NCI-H2081 (cell line): ENCODE measurements around the gene UBE2E1.

Source experiments
- DNase-seq, 2 experiments: peaks; one replicate each; lab custom pipeline; 2025; lab: John Stamatoyannopoulos, UW

Gene UBE2E1

DNA sequence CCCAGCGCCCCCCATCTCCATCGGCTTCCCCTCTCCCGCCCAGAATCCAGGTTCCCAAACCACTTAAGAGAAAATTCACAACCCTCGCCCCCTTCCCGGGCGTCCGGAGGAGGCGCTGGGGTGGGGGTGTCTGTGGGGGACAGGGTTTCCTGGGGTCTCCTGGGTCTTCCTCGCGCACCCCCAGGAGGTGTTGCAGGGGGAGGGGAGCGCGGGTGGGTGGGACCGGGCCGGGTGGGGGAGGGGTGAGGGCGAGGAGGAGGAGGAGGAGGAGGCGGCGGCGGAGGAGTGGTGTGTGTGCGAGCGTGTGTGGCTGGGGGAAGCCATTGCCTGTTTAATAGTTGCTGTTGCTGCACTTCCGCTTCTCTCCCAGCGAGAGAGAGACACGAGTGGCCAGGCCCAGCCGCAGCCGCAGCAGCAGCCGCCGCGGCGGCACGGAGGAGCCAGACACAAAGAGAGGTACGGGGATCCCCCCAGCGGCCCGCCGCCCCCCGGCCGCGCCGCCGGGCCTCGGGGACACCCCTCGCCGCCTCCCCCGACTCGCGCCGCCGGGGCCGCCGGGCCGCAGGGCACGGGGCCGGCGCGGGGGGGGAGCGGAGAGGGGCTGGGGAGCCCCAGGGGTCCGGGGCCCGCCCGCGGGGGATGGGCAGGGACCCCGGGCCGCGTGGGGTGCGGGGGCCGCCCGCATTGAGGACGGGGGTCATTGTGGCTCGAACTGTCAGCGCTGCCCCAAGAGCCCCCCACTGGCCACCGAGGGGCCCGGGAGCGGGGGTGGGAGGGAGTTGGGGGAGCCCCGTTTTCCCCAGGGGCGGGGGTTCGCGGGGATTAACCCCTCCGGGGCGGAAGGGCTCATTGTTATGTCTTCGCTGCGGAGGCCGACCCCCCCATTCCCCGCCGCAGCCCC is at the start of gene UBE2E1:
Gene UBE2E1 (plus strand): TSS at position 323 of the 901 bp plus-strand sequence. CDS start 1,315 bp downstream, outside the sequence.
- peak; percentile 36 to 62 for DNase-seq

DNA sequence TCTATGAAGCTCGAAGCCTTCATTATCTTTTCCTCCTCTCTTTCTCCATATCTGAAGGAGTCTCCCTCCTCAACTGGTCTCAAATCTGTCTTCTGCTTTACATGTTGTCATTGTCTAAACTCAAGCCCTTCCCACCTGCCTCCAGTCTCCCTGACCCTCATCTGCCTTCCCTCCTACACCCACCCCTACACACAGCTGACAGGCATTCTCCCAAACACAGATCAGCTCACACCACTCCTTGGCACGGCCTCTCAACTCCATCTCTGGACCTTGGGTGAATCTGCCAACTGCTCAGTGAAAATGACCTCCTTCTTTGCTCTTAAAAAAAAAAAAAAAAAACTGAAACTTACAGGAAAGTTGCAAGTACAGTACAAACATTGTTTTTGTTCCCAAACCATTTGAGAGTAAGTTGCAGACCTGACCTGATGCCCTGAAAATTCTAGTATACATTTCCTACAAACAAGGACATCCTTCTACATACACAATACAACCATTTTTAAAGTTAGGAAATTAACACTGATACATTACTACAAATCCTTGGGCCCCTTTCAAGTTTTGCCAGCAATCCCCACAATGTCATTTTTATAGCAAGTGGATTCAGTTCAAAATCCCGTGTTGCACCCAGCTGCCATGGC is 49.4 kb upstream of the UBE2E1 start:
- no peak for DNase-seq

- no peak for DNase-seq
These were observed 47.4 kb upstream of the UBE2E1 start for GRCh38 chr3:23758253-23758838.

- no peak for DNase-seq
These were observed 45.4 kb upstream of the UBE2E1 start for GRCh38 chr3:23760325-23760724.

DNA sequence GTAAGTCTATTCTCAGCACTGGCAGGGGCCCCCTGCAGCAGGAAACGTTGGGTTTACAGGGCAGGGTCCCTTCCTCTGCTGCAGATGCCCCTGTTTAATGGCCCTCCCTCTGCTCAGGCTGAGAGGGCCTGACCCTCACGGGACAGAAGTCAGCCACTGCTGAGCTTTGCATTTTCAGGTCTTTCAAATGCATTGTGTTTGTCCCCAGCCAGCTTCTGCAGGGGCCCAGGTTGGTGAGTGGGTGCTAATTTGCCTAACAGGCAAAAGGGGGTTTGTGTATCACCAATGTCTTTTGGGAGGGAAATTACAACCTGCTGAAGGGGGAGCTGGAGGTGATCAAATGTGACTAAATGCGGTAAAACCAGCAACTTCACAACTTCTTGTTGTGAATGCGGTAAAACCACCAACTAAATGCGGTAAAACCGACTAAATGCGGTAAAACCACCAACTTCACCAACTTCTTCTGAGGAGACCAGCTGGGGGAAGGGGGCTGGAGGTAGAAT is 44.8 kb upstream of the UBE2E1 start:
- DNase-seq: no peak

DNA sequence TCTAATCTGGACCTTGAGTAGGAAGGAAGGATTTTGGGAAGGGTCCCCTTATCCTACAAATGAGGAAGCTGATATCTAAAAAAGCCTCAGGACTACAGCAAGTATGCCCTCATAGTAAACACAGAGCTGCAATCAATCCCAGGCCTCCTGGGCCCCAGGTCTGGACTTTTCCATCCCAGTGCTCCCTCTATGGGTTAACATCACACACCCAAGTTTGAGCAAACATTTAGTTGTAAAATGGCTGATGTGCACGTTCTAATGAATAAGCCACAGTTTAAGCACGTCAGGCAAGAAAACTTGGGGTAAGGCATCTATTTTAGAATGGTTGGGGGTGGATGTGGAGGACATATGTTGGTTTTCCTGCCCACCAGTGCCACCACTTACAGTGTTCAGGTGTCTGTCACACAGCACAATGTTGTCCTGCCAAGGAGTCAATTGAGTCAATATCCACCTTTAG is 44.3 kb upstream of the UBE2E1 start:
- DNase-seq: no peak

GRCh38 chr3:23762214-23762613 is 43.5 kb upstream of the UBE2E1 start:
- no peak for DNase-seq

DNA sequence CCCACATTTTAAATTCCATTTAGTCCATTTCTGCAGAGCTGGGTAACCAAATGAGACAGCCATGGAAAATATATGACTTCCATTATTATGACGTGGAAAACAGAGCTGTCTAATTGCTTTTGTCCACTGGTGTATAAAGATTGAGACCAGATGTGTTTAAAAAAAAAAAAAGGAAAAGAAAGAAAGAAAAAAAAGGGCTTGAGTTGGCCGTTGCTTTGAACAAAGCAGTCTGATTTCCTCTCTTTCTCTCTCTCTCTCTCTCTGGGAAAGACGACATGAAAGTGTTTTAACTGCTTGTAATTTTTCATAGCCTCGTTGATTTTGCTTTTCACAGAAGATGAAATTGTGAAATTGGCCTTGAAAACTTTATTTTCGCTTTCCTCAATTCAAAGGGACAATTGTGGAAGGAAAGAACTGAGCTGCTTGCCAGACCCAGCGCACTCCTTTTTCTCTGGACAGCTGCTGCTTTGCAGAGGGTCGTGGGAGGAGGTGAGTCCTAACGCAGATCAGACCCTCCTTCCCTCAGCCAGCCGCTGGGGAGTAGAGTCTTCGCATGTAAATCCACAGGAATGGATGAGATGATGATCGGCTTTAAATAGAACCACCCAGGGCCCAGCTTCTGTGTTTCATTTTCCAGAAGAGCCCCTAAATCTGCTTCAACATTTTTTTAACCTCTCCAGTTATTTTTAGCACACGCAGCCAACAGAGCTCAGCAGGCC is 42.8 kb upstream of the UBE2E1 start:
- no peak for DNase-seq

GRCh38 chr3:23764407-23764806 is 41.3 kb upstream of the UBE2E1 start:
- DNase-seq: no peak

DNA sequence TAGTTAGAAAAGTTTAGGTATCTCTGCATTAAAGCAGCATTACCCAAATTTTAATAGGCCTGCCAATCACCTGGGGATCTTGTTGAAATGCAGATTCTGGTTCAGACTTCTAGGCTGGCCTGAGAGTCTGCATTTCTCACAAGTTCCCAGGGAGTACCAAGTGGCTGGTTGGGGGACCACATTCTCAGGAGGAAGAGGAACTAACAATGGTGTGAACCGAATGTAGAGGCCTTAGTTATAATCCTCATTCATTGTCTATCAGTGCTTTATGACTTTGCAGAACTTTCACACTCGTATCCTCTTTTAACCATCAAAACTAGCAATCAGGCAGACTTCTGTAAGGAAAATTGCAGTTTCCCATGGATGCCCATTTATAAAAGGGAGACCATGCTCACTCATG is 38.2 kb upstream of the UBE2E1 start:
- DNase-seq: no peak

GRCh38 chr3:23775254-23775909 is 30.4 kb upstream of the UBE2E1 start:
- DNase-seq: no peak

- DNase-seq: no peak
These were observed 29.3 kb upstream of the UBE2E1 start for GRCh38 chr3:23776352-23776891.

GRCh38 chr3:23778446-23778845 is 27.3 kb upstream of the UBE2E1 start:
- DNase-seq: no peak

DNA sequence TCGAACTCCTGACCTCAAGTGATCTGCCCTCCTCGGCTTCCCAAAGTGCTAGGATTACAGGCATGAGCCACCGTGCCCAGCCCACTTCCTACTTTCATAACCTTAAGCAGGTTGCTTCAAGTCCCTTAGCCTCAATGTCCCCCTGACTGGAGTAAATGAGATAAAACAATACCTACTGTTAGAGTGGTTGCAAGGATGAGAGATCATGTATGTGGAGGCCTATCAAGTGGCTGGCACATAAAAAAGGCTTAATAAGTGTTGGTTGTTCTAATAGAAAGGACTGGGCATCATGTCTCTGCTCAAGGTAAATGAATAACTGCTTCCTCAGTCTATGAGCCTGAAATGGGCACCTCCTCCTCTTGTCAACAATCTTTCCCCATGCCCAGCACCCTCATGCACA is 25.9 kb upstream of the UBE2E1 start:
- DNase-seq: no peak

- DNase-seq: no peak
These were observed 24.7 kb upstream of the UBE2E1 start for GRCh38 chr3:23781051-23781450.

DNA sequence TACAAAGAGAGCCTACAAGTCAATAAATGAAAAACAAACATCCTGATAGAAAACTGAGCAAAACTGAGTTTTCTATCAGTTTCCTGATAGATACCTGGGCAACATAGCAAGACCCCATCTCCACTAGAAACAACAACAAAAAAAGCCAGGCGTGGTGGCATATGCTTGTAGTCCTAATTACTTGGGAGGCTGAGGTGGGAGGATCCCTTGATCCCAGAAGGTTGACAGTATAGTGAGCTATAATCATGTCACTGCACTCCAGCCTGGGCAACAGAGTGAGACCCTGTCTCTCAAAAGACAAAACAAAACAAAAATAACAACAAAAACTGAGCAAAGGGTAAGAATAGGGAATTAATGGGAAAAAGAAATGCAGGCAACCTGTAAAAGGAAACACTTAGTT is 23.9 kb upstream of the UBE2E1 start:
- no peak for DNase-seq

- no peak for DNase-seq
These were observed 20.6 kb upstream of the UBE2E1 start for GRCh38 chr3:23785097-23785645.

- no peak for DNase-seq
These were observed 19.9 kb upstream of the UBE2E1 start for GRCh38 chr3:23785882-23786281.

DNA sequence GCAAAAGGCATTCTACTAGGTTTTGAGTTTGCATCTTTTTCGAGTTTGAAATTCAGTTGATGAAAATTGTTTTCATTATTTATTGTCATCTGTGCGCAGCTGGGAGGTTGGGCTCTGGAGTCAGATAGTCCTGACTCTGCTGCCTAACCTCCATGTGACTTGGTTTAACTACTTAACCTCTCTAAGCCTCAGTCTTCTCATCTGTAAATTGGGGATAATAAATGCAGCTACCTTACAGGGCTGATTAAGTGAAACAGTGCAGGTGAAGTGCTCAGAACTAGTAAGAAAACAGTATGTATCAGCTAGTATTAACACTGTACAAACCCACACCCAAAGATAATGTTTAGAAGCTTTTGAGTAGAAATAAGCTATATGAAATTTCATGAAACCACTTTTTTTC is 14.1 kb upstream of the UBE2E1 start:
- no peak for DNase-seq

DNA sequence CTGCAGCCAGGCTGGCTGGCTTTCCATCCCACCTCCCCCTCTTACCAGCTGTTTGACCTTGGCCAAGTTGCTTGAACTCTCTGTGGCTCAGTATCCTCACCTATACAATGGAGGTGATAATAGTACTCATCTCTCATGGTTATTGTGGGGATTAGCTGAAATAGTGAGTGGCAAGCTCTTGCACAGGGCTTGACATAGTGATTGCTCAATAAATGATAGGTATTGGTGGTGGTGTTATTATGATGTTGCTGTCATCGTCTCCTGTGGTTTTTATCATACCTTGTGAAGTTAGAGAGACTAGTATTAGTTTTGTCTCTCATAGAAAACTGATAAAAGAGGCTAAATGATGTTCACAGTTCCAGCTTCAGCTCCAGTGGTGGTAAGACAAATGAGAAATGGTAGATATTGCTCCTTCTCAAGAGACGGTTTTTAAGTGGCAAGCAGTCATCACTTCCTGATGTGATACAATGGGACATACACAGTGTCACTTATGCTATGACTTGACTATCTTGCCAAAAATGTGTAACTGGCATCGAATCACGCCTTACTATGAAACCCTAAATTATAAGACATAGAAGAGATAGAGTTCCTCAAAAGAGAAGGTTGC is 12.1 kb upstream of the UBE2E1 start:
- DNase-seq: no peak

DNA sequence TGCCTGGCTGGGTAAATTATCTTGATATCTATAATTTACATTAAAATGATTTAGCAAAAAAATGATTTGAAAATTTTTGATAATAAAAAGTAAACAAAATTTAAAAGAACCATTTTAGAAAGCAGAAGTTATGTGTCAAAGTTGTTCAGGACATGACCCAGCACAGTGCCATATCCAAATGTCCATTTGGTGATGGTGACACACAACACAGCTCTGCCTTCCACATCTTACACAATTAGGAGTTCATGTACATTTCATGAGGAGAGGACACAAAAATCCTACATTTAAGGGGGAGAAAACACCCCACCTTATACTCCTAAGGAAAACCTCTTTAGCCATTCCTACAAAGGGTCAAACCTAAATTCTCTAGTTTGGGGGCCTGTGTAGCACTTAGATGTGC is 10.7 kb upstream of the UBE2E1 start:
- no peak for DNase-seq
